GM12865 (cell line): ENCODE results near the gene MAN2A1.

Experiments
- DNase-seq: peaks from one replicate; pipeline ENCODE4 v3.0.0; 2010; ENCODE audit warnings: low read depth
- H3K4me3 ChIP-seq: 2 replicates; pipeline ENCODE4 v1.5.1; 2011; ENCODE audit warnings: mild to moderate bottlenecking, low read depth, low read length, control low read depth
- TF ChIP-seq, protein P1 (sequence below): IDR thresholded peaks from 2 replicates; pipeline ENCODE4 v1.5.1; 2011; ENCODE audit warnings: low read length, control low read depth, low read depth, inconsistent platforms; ENCODE audit not compliant: insufficient read depth; ENCODE audit errors: missing control alignments

Gene MAN2A1

DNA sequence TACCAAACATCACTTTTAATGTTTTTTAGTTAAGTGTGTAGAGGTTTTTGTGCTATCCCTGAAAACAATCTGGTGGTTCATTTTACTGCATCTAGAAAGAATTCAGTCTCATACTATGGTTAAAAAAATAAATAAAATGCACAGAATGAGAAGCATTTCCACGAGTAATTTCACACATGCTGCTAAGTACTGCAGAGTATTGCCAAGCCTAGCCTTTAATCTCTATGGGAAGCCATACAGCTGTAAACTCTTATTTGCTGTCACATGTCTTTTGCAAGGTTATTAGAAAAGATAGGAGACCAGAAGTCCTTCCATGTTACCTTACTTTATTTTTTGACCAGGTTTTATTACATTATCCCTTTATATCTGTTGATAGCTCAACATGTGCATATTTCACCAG is 37.6 kb upstream of the MAN2A1 start:
- no peak for DNase-seq
- no peak overlapping the region for H3K4me3 ChIP-seq
- TF ChIP-seq, protein P1, sequence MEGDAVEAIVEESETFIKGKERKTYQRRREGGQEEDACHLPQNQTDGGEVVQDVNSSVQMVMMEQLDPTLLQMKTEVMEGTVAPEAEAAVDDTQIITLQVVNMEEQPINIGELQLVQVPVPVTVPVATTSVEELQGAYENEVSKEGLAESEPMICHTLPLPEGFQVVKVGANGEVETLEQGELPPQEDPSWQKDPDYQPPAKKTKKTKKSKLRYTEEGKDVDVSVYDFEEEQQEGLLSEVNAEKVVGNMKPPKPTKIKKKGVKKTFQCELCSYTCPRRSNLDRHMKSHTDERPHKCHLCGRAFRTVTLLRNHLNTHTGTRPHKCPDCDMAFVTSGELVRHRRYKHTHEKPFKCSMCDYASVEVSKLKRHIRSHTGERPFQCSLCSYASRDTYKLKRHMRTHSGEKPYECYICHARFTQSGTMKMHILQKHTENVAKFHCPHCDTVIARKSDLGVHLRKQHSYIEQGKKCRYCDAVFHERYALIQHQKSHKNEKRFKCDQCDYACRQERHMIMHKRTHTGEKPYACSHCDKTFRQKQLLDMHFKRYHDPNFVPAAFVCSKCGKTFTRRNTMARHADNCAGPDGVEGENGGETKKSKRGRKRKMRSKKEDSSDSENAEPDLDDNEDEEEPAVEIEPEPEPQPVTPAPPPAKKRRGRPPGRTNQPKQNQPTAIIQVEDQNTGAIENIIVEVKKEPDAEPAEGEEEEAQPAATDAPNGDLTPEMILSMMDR = no peak

DNA sequence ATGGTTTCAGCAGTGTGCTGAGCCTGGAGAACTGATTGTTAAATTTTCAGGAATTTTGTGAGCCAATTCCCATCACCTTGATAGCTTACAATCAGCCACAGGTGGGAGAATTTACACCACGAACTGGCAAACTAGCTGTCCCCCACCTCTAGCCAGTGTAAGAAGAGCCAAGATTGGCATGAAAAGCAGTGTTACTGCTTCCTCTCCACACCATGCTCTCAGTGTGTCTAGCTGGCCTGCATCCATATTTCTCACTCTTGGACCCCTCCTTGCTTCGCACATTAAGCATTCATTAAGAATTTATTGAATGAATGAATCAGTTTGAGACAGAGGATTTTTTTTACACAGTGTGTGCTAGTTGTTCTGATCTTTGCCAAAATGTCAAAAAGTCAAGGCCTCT is 36.7 kb upstream of the MAN2A1 start:
- H3K4me3 ChIP-seq = no peak overlapping the region
- TF ChIP-seq, protein P1 = no peak
- DNase-seq = no peak

DNA sequence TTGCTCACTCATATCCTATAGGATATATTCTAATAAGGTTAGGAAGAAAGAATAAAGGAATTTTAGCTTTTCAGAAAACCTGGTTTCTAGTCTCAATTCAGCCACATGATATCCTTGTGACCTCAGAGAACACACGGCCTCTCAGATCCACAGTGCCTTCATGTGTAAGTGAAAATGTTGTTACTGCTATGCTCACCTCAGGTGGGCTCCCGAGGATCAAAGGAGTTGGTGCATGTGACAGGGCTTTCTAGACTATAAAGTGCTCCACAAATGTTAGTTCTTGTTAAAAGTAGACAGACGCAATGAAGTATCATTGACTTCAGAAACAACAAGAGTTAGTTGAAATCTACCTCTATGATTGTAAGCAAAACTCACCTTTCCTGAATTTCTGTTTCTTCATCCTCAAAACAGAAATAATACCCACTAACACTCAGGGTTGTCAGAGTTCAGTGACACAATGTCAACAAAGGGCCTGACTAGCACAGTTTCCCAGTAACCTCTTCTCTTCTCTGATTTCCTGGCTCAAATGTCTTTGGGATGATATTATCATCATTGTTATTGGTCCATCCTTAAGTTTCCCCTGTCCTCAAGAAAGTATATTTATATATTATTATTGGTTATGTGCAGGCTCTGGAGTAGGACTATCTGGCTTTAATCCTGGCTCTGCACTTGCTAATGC is 36.0 kb upstream of the MAN2A1 start:
- DNase-seq = no peak
- H3K4me3 ChIP-seq = no peak overlapping the region
- TF ChIP-seq, protein P1 = no peak

DNA sequence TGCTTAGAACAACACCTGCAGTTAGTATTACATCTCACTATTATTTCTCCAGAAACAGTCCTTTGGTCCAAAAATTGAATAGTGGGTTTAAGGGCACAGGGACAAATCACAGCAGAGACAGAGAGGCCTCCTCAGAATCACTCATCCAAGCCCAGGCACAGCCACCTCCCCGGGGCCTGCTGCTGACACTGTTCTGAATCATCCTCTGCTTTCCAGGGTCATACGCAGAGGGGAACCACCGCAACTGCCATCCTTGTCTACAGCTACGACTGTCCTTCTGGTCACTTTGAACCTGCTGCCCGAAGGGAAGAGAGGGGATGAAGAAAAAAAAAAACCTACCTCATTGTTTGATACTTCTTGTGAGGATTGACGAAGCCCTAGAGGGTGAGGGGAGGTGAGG is 35.3 kb upstream of the MAN2A1 start:
- H3K4me3 ChIP-seq = no peak overlapping the region
- TF ChIP-seq, protein P1 = no peak
- no peak for DNase-seq

DNA sequence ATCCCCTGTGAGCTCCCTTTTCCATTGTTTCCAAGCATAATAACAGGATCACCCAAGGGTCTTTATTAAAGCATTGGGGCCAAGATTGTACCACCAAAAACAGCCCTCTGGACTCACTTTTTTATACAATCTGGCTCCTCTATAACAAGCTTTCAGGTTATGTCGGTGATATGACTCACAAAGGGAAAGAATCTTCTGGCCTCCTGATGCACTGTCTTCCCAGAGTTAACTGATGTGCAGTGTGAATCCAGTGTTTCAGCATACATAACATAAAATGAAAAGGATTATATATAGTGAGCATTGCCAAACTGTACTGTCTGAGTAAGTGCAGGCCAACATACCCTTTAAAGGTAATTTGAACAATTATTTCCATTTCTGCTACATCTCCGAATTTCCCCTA is 33.9 kb upstream of the MAN2A1 start:
- no peak overlapping the region for H3K4me3 ChIP-seq
- DNase-seq = no peak
- TF ChIP-seq, protein P1 = no peak

DNA sequence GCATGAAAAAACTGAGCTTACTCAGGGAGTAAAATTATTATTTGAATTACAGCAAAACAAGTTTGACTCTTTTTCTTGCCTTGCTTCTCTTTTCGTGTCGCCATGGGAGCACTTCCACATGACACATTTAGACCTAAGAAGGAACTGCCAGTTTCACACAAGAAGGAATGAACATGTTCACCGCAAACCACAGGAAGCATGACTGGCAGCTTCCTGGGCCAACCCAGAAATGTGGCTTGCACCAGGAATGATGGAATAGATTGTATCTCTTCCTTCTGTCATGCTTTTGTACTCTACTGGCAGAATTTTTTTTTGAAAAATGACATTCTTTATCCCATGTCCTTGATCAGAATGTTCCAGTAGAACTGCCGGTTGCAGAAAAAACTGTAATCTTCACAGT is 32.9 kb upstream of the MAN2A1 start:
- TF ChIP-seq, protein P1 = no peak
- peak; percentile 37 for DNase-seq
- no peak overlapping the region for H3K4me3 ChIP-seq

DNA sequence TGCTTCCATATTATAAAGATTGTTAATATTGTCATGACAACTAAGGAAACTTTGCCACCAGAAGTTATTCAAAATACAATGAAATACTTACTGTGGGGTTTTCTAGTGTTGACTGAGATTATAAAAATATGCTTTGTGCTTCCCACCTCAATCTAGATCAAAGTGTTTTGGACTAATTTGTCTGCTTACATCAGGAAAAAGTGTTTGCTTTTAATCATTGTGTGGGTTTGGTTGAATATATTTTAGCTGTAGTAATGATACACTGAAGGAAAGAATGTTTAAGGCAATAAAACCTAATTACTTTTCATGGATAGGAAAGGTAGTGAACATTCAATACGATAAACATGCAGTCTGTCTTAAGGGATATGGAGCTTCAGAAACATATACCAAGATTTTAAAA is 29.8 kb upstream of the MAN2A1 start:
- H3K4me3 ChIP-seq = no peak overlapping the region
- DNase-seq = no peak
- TF ChIP-seq, protein P1 = no peak
